MCF 10A (cell line): Measurements from ENCODE around the gene DMRT1. TPM values are rescaled to one million over a fixed set of nuclear protein-coding genes. Genes with fewer than 3 reads are reported as not detected.

Experiments
- BruUV-seq: library from RNA; stranded (reverse); fragments of 400-500 nt; replicated peaks from 2 replicates; lab custom pipeline; 2021; lab: Mats Ljungman, UMichigan
- CTCF ChIA-PET: fragments of 300-600 bp; sonication (Branson Sonifier 250); formaldehyde crosslinking; extraction: SDS; loops from one replicate; lab custom pipeline; 2021; ENCODE audit warnings: antibody characterized with exemption, inconsistent platforms; lab: Yijun Ruan, JAX
- POLR2A ChIA-PET: fragments of 300-600, 350-650 bp; sonication (Branson Sonifier 250); formaldehyde crosslinking; extraction: SDS; loops from one replicate; lab custom pipeline; 2020; ENCODE audit warnings: antibody characterized with exemption, inconsistent platforms; lab: Yijun Ruan, JAX
- DNase-seq: peaks from one replicate; pipeline ENCODE4 v3.0.0-alpha.2; 2018; ENCODE audit not compliant: unreplicated experiment
- H3K27ac Mint-ChIP-seq: one replicate; pipeline ENCODE4 v1.8.0; 2022; ENCODE audit warnings: mild to moderate bottlenecking, low read depth, mixed read lengths; ENCODE audit not compliant: unreplicated experiment
- H3K27me3 Mint-ChIP-seq: one replicate; pipeline ENCODE4 v1.8.0; 2022; ENCODE audit warnings: mixed read lengths; ENCODE audit not compliant: insufficient read depth, unreplicated experiment
- H3K36me3 Mint-ChIP-seq: one replicate; pipeline ENCODE4 v1.8.0; 2022; ENCODE audit warnings: mild to moderate bottlenecking, moderate library complexity, mixed read lengths; ENCODE audit not compliant: insufficient read depth, unreplicated experiment
- H3K4me1 Mint-ChIP-seq: one replicate; pipeline ENCODE4 v1.8.0; 2022; ENCODE audit warnings: mixed read lengths; ENCODE audit not compliant: insufficient read depth, unreplicated experiment
- H3K4me3 Mint-ChIP-seq: one replicate; pipeline ENCODE4 v1.8.0; 2022; ENCODE audit warnings: mild to moderate bottlenecking, moderate library complexity, mixed read lengths; ENCODE audit not compliant: unreplicated experiment
- H3K9me3 Mint-ChIP-seq: one replicate; pipeline ENCODE4 v1.8.0; 2022; ENCODE audit warnings: mixed read lengths; ENCODE audit not compliant: unreplicated experiment
- CTCF ChIP-seq: fragments of 200-600 bp; IDR thresholded peaks from one replicate; pipeline ENCODE4 v1.8.0; 2022; ENCODE audit warnings: antibody characterized with exemption, mild to moderate bottlenecking; ENCODE audit not compliant: unreplicated experiment
- intact Hi-C: fragments of 100-400 bp; cut with micrococcal nuclease; formaldehyde crosslinking; loops from 2 replicates; pipeline ENCODE4 v1.14.1; 2022
- total RNA-seq: library from RNA; stranded (reverse); gene quantifications from 2 replicates; pipeline ENCODE4 v1.2.3, GENCODE V29; 2022

Gene DMRT1
- total RNA-seq, 1 experiment from 2014 or later = not detected

GRCh38 chr9:883011-883410 is 41.5 kb downstream of the DMRT1 start:
- H3K36me3 Mint-ChIP-seq = no peaks in the 10 kb centered on the region
- no peaks in the 10 kb centered on the region for H3K4me1 Mint-ChIP-seq
- POLR2A ChIA-PET = no interaction called here
- CTCF ChIA-PET = interaction anchor here (0.7 kb wide), 2 partner anchors 12 to 565 kb away, joined by 3 to 4 read pairs; no protein-coding TSS in a partner anchor
- no peaks in the 10 kb centered on the region for H3K27me3 Mint-ChIP-seq
- no peaks in the 10 kb centered on the region for H3K9me3 Mint-ChIP-seq
- no peak overlapping the region for H3K27ac Mint-ChIP-seq
- TF ChIP-seq CTCF = no peak
- no peak for DNase-seq
- no peak overlapping the region for H3K4me3 Mint-ChIP-seq
- no TSS peak for BruUV-seq
- intact Hi-C loops = no loop called here

- DNase-seq = no peak
- H3K36me3 Mint-ChIP-seq = no peaks in the 10 kb centered on the region
- ChIA-PET CTCF (interaction anchor here (0.6 to 1.3 kb wide), 3 partner anchors 33 to 118 kb away, joined by 3 to 6 read pairs (median 5); no protein-coding TSS in a partner anchor), POLR2A (no interaction called here)
- TF ChIP-seq CTCF = no peak
- no peaks in the 10 kb centered on the region for H3K9me3 Mint-ChIP-seq
- no TSS peak for BruUV-seq
- H3K27me3 Mint-ChIP-seq = no peaks in the 10 kb centered on the region
- intact Hi-C loops = no loop called here
- H3K4me1 Mint-ChIP-seq = no peaks in the 10 kb centered on the region
- no peak overlapping the region for H3K27ac Mint-ChIP-seq
- no peak overlapping the region for H3K4me3 Mint-ChIP-seq
These were observed 45.4 kb downstream of the DMRT1 start for GRCh38 chr9:886886-887285.

GRCh38 chr9:892123-892522 is 50.6 kb downstream of the DMRT1 start:
- Mint-ChIP-seq H3K4me3 (no peak overlapping the region), H3K27me3 (no peaks in the 10 kb centered on the region), H3K36me3 (no peaks in the 10 kb centered on the region), H3K9me3 (no peaks in the 10 kb centered on the region), H3K4me1 (peaks cover 6% of the 10 kb centered on the region), H3K27ac (no peak overlapping the region)
- intact Hi-C loops = loop anchor here (5.0 kb wide), 3 partner anchors 280 to 545 kb away; no protein-coding TSS in a partner anchor
- DNase-seq = no peak
- no TSS peak for BruUV-seq
- POLR2A ChIA-PET = no interaction called here
- TF ChIP-seq CTCF = no peak
- CTCF ChIA-PET = interaction anchor here (0.6 to 12.4 kb wide), 8 partner anchors 8 to 507 kb away, joined by 3 to 183 read pairs (median 6); no protein-coding TSS in a partner anchor

- intact Hi-C loops = loop anchor here (1.0 to 5.0 kb wide), 4 partner anchors 112 to 546 kb away; no protein-coding TSS in a partner anchor
- no peak overlapping the region for H3K27ac Mint-ChIP-seq
- CTCF ChIA-PET = interaction anchor here (0.6 to 12.4 kb wide), 38 partner anchors 9 to 840 kb away, joined by 3 to 183 read pairs (median 3); no protein-coding TSS in a partner anchor
- peaks cover under 1% of the 10 kb centered on the region for H3K36me3 Mint-ChIP-seq
- BruUV-seq = no TSS peak
- POLR2A ChIA-PET = interaction anchor here (0.6 to 0.7 kb wide), 2 partner anchors 95 to 116 kb away, joined by 3 read pairs; no protein-coding TSS in a partner anchor
- no peak overlapping the region for H3K4me3 Mint-ChIP-seq
- H3K4me1 Mint-ChIP-seq = peaks cover 11% of the 10 kb centered on the region
- no peaks in the 10 kb centered on the region for H3K9me3 Mint-ChIP-seq
- H3K27me3 Mint-ChIP-seq = no peaks in the 10 kb centered on the region
- no peak for TF ChIP-seq CTCF
- no peak for DNase-seq
These were observed 51.6 kb downstream of the DMRT1 start for GRCh38 chr9:893115-893514.
